Spleen (tissue), 7 donors: ENCODE results near the gene COTL1.

ENCODE experiments used
- CTCF ChIP-seq, 11 experiments: fragments of 200-600 bp in 7 of 11; fragments of 450-650 bp in 4 of 11; sonication (generic) in 4 of 11; IDR thresholded peaks in 8 of 11; conservative IDR thresholded peaks in 3 of 11; 1 replicate in 7 of 11; 2 replicates in 4 of 11; pipeline versions ENCODE4 v1.4.0 to v1.8.0; 2016 to 2021; ENCODE audit warnings: antibody characterized with exemption in 11 of 11, inconsistent platforms in 4 of 11, mild to moderate bottlenecking in 1 of 11
- POLR2AphosphoS5 ChIP-seq, 3 donors: sonication (generic); formaldehyde crosslinking; IDR thresholded peaks; one replicate each; pipeline ENCODE4 v1.5.1; 2017; ENCODE audit warnings: antibody characterized with exemption in 3 of 3
- donor health status: DM: no; HTN: no; CAD: no; lungs with moderate emphysema.
- donor health status: DM: no; HTN: no; CAD: no.
- donor health status: DM: no; HTN: no; CAD: no.

GRCh38 chr16:84557059-84557458 is 60.8 kb downstream of the COTL1 start:
- TF ChIP-seq CTCF (IDR thresholded peaks at IDR 0.05 in 8 of 11, conservative IDR thresholded peaks at IDR 0.05 in 3 of 11) (no peak), POLR2AphosphoS5 (IDR thresholded peaks at IDR 0.05) (no peak)
